Vagina (tissue), 2 donors: ENCODE data around the gene RNU6-9.

Experiments
- POLR2A ChIP-seq, 2 donors: fragments of 450-650 bp; IDR thresholded peaks; one replicate each; pipeline ENCODE4 v1.6.1; 2017; ENCODE audit warnings: antibody characterized with exemption in 2 of 2, mild to moderate bottlenecking in 2 of 2, moderate library complexity in 2 of 2
- TF ChIP-seq, protein P1 (sequence below), 3 experiments: fragments of 450-650 bp in 2 of 3; fragments of 200-600 bp in 1 of 3; sonication (generic) in 1 of 3; IDR thresholded peaks; one replicate each; pipeline ENCODE4 v1.5.1; 2017 to 2019; ENCODE audit warnings: antibody characterized with exemption in 3 of 3, mild to moderate bottlenecking in 2 of 3, moderate library complexity in 2 of 3

DNA sequence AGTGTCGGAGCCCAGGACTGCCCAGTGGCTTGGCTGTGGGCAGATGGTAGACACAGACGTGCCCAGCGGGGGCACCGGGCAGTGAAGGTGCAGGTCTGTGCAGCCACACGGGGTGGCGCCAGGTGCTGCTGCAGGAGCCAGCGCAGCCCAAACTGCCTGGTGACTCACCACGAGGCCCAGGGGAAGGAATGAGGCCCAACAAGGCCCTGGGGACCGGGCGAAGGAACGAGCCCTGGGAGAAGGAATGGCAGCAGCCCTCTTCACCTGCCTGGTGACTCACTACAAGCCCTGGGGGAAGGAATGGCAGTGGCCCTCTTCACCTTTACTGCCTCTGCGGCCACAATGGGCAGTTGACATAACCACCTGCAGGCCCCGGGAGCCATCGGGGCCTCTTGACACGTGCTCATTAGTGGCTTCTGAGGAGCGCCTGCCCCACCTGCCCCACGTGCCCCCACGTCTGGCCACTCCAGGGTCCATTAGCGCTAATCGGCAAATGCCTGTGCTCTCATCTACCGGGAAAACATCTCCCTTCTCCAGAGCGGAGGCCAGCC is 9.5 kb upstream of the RNU6-9 start:
- TF ChIP-seq, protein P1, sequence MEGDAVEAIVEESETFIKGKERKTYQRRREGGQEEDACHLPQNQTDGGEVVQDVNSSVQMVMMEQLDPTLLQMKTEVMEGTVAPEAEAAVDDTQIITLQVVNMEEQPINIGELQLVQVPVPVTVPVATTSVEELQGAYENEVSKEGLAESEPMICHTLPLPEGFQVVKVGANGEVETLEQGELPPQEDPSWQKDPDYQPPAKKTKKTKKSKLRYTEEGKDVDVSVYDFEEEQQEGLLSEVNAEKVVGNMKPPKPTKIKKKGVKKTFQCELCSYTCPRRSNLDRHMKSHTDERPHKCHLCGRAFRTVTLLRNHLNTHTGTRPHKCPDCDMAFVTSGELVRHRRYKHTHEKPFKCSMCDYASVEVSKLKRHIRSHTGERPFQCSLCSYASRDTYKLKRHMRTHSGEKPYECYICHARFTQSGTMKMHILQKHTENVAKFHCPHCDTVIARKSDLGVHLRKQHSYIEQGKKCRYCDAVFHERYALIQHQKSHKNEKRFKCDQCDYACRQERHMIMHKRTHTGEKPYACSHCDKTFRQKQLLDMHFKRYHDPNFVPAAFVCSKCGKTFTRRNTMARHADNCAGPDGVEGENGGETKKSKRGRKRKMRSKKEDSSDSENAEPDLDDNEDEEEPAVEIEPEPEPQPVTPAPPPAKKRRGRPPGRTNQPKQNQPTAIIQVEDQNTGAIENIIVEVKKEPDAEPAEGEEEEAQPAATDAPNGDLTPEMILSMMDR (IDR thresholded peaks at IDR 0.05): no peak
- TF ChIP-seq POLR2A (IDR thresholded peaks at IDR 0.05): no peak
